NCI-H2029 treated with DMSO at 0.1 percent for 48 hours (cell line): ENCODE results near the gene NKAIN2.

Experiments
- DNase-seq: peaks from one replicate; lab custom pipeline; 2025; lab: John Stamatoyannopoulos, UW

NKAIN2 gene

GRCh38 chr6:123803504-123804013 lies at the start of gene NKAIN2:
TSS of gene NKAIN2 (plus strand) at chr6:123803865.
- no peak for DNase-seq

GRCh38 chr6:123759472-123759871 lies 44.2 kb upstream of the NKAIN2 start:
- no peak for DNase-seq

GRCh38 chr6:123763904-123764303 lies 39.8 kb upstream of the NKAIN2 start:
- DNase-seq: no peak

- DNase-seq: no peak
Observed at GRCh38 chr6:123764722-123765121, 38.9 kb upstream of the NKAIN2 start.

GRCh38 chr6:123768921-123769320 lies 34.7 kb upstream of the NKAIN2 start:
- no peak for DNase-seq

- no peak for DNase-seq
Observed at GRCh38 chr6:123769431-123769830, 34.2 kb upstream of the NKAIN2 start.

- DNase-seq: no peak
Observed at GRCh38 chr6:123770247-123770949, 33.3 kb upstream of the NKAIN2 start.

- no peak for DNase-seq
Observed at GRCh38 chr6:123771126-123771525, 32.5 kb upstream of the NKAIN2 start.

GRCh38 chr6:123777563-123777962 lies 26.1 kb upstream of the NKAIN2 start:
- peak; percentile 58 for DNase-seq

- no peak for DNase-seq
Observed at GRCh38 chr6:123780021-123780420, 23.6 kb upstream of the NKAIN2 start.

- DNase-seq: no peak
Observed at GRCh38 chr6:123784330-123784729, 19.3 kb upstream of the NKAIN2 start.

DNA sequence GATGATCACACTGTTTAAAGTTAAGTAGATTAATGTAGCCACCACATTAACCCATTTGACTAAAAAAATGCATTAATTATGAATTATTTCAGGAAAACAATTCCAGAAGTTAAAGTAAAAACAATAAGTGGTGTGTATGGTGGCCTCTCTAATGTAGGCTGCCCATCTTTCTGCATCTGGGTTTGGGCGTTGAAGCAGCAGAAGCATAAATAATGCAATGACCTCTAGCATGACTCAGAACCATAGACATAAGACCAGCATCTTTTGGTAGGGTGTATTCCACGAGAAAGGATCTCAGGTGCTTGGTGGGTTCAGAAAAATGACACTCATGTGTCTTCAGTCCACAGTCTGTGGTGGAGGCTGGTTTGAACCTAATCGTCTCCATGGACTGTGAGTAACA lies 18.6 kb upstream of the NKAIN2 start:
- DNase-seq: no peak

DNA sequence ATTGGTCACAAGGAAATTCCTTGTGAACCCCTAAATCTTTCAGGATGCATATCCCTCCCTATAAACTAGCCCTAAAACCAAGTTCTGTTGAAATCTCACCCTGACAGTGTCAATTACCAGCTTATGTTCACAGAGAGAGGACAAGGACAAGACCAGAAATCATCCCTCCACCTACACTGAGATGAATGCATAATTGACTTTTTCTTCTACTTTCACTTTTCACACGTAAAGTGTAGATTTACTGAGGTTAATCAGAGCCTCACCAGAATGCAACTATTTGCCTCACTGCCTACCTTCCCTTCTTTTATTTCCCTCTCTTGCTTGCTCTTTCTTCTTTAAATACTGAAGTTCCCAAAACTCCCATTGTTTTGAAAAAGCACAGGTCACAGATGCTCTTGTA lies 15.3 kb upstream of the NKAIN2 start:
- no peak for DNase-seq

GRCh38 chr6:123794190-123794589 lies 9.5 kb upstream of the NKAIN2 start:
- no peak for DNase-seq

DNA sequence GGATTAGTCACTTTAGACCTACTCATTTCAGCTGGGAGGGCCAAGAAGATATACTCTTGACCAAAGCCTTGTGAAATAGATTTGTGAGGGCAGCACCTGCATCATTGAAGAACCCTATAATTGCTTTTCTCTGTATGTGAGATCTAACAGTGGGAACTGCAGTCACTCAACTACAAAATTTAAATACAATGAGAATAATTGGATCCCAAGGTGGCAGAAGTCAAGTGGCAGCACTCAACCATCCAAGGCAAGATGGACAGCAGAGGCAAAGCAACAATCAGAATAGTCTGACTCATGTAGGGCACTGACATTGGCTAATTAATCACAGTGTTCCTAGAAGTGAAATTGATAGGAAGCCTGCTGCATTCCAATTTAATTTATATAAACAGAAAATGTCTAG lies 8.9 kb upstream of the NKAIN2 start:
- no peak for DNase-seq

GRCh38 chr6:123801067-123801466 lies 2.6 kb upstream of the NKAIN2 start:
- no peak for DNase-seq

- no peak for DNase-seq
Observed at GRCh38 chr6:123802351-123802696, 1.3 kb upstream of the NKAIN2 start.

GRCh38 chr6:123802697-123803503 lies 765 bp upstream of the NKAIN2 start:
- peak; percentile 92 for DNase-seq

DNA sequence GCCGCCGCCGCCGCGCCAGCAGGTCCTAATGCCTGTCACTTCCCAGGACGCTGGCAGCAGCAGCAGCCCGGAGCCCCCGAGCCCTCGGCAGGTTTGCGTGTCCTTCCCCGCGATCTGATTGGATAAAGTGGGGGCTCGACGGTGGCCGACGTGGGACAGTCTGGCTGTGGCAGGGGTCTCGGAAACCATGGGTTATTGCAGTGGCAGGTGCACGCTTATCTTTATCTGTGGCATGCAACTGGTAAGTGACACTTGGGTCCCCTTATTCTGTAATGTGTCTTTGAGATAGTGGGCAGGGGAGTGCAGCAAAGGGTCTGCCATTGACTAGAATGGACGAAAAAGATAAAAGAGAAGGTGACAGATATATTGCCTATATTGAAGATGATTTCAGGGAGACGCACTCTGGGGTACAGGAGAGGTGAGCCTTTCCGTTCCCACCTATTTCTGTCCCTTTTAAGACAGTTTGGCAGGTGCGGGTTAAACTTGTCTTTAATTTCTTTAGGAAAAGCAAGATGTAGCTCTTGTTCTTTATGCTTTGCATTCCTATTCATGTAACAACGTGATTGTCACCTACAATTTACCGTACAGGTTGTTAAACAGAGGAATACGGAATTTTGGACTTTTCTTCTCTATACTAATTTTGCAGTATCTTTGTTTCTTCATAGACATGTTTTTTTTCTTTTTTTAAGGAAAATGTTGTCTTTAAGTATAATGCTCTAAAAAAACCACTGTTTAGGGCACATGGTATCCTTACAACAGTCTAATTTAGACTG lies 535 bp downstream of the NKAIN2 start:
- DNase-seq: peak; percentile 84

GRCh38 chr6:123804787-123805540 lies 1.3 kb downstream of the NKAIN2 start:
- DNase-seq: peak; percentile 91

GRCh38 chr6:123805921-123806320 lies 2.3 kb downstream of the NKAIN2 start:
- DNase-seq: peak; percentile 46

DNA sequence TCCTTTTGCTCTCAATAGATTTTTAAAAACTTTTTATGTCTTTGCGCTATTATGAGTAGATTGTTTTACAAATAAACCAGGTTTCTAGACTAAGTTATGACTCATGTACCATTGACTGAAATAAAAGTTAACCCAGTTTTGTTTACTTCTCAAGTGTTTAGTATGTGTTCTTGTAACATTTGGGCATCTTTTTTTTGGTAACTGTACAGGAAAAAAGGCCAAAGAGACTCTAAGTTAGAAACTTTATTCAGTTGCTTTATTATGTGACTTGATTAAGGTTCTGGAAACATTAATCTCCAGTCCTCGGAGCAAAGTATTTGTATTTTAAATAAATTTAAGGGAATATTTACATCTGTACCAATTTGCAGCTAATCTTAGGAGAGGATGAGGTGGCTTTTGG lies 2.9 kb downstream of the NKAIN2 start:
- DNase-seq: no peak
